IMR-90 (cell line): ENCODE data around the gene SET. TPM values are rescaled to one million over a fixed set of nuclear protein-coding genes. Genes with fewer than 3 reads are reported as not detected.

Experiments used
- ATAC-seq: fragments of 200-7000 bp; cut with Tn5 transposase; 2 replicates; pipeline ENCODE4 v1.9.1; 2020; ENCODE audit warnings: low read depth, mild to moderate bottlenecking, moderate library complexity
- BruUV-seq: library from RNA; stranded (reverse); fragments of 400-500 nt; replicated peaks from 2 replicates; lab custom pipeline; 2021; lab: Mats Ljungman, UMichigan
- CTCF ChIA-PET: fragments of 300-600 bp; formaldehyde crosslinking; extraction: SDS; loops from one replicate; lab custom pipeline; 2021; ENCODE audit warnings: antibody characterized with exemption; lab: Yijun Ruan, JAX
- POLR2A ChIA-PET: fragments of 300-600 bp; sonication (Branson Sonifier 250); formaldehyde crosslinking; loops from one replicate; lab custom pipeline; 2022; ENCODE audit warnings: antibody characterized with exemption; ENCODE audit not compliant: unreplicated experiment; lab: Charles Lee
- DNase-seq: peaks from one replicate; pipeline ENCODE4 v3.0.0; 2013
- H2AFZ ChIP-seq: replicated peaks from 2 replicates; pipeline ENCODE3; 2013; ENCODE audit warnings: low read length, mild to moderate bottlenecking; ENCODE audit not compliant: poor library complexity
- H2AK5ac ChIP-seq: 2 replicates; pipeline ENCODE4 v1.6.1; 2013; ENCODE audit warnings: low read depth, low read length, inconsistent platforms
- H2AK9ac ChIP-seq: replicated peaks from 2 replicates; pipeline ENCODE3; 2013; ENCODE audit warnings: mild to moderate bottlenecking, low read depth, low read length, moderate library complexity; ENCODE audit not compliant: poor library complexity
- H2BK120ac ChIP-seq: 2 replicates; pipeline ENCODE4 v1.6.1; 2013; ENCODE audit warnings: low read depth, low read length, inconsistent platforms
- H2BK15ac ChIP-seq: 3 replicates; pipeline ENCODE4 v1.6.1; 2013; ENCODE audit warnings: low read depth, low read length, inconsistent platforms
- H2BK20ac ChIP-seq: 2 replicates; pipeline ENCODE4 v1.6.1; 2013; ENCODE audit warnings: low read depth, mild to moderate bottlenecking, inconsistent platforms, low read length, moderate library complexity
- H2BK5ac ChIP-seq: 2 replicates; pipeline ENCODE4 v1.6.1; 2013; ENCODE audit warnings: mild to moderate bottlenecking, low read depth, low read length, inconsistent platforms; ENCODE audit not compliant: poor library complexity, severe bottlenecking
- H3K14ac ChIP-seq: replicated peaks from 2 replicates; pipeline ENCODE4 v1.6.1; 2013; ENCODE audit warnings: low read depth, low read length, inconsistent platforms
- H3K18ac ChIP-seq: 2 replicates; pipeline ENCODE4 v1.6.1; 2013; ENCODE audit warnings: low read depth, low read length, control low read depth
- H3K23ac ChIP-seq: 2 replicates; pipeline ENCODE4 v1.6.1; 2013; ENCODE audit warnings: low read depth, low read length, inconsistent platforms
- H3K27ac ChIP-seq: 2 replicates; pipeline ENCODE4 v1.5.1; 2013; ENCODE audit warnings: mild to moderate bottlenecking, control low read depth, low read length; ENCODE audit not compliant: insufficient read depth
- H3K27me3 ChIP-seq: 2 replicates; pipeline ENCODE4 v1.6.1; 2013; ENCODE audit warnings: low read length; ENCODE audit not compliant: control insufficient read depth, insufficient read depth
- H3K36me3 ChIP-seq: 2 replicates; pipeline ENCODE4 v1.6.1; 2013; ENCODE audit warnings: low read length, mixed read lengths; ENCODE audit not compliant: control insufficient read depth, insufficient read depth
- H3K4ac ChIP-seq: 2 replicates; pipeline ENCODE4 v1.6.1; 2013; ENCODE audit warnings: low read depth, low read length, inconsistent platforms
- H3K4me1 ChIP-seq: 2 replicates; pipeline ENCODE4 v1.6.1; 2013; ENCODE audit warnings: low read length, mixed read lengths; ENCODE audit not compliant: control insufficient read depth, insufficient read depth
- H3K4me2 ChIP-seq: 2 replicates; pipeline ENCODE4 v1.6.1; 2013; ENCODE audit warnings: low read depth, mild to moderate bottlenecking, control low read depth, low read length, moderate library complexity
- H3K4me3 ChIP-seq: 2 replicates; pipeline ENCODE4 v1.5.1; 2013; ENCODE audit warnings: low read depth, mild to moderate bottlenecking, control low read depth, low read length, moderate library complexity; ENCODE audit not compliant: insufficient read depth
- H3K56ac ChIP-seq: 2 replicates; pipeline ENCODE4 v1.6.1; 2013; ENCODE audit warnings: low read length, inconsistent platforms; ENCODE audit not compliant: insufficient read depth; ENCODE audit errors: extremely low read depth
- H3K79me1 ChIP-seq, 2 experiments: 2 replicates each; pipeline ENCODE4 v1.6.1; 2013; ENCODE audit warnings: low read length in 2 of 2, inconsistent platforms in 1 of 2, low read depth in 1 of 2
- H3K9ac ChIP-seq: 2 replicates; pipeline ENCODE4 v1.6.1; 2013; ENCODE audit warnings: low read depth, low read length, control low read depth
- H3K9me1 ChIP-seq: 2 replicates; pipeline ENCODE4 v1.6.1; 2013; ENCODE audit warnings: low read length, inconsistent platforms; ENCODE audit not compliant: insufficient read depth
- H3K9me3 ChIP-seq: 2 replicates; pipeline ENCODE4 v1.6.1; 2013; ENCODE audit warnings: low read length; ENCODE audit not compliant: control insufficient read depth, insufficient read depth
- H4K20me1 ChIP-seq: 2 replicates; pipeline ENCODE4 v1.6.1; 2013; ENCODE audit warnings: low read length, inconsistent platforms; ENCODE audit not compliant: insufficient read depth
- H4K5ac ChIP-seq: 2 replicates; pipeline ENCODE4 v1.6.1; 2013; ENCODE audit warnings: mild to moderate bottlenecking, low read depth, low read length, control low read depth
- H4K8ac ChIP-seq, 2 experiments: 2 replicates each; pipeline ENCODE4 v1.6.1; 2013; ENCODE audit warnings: low read depth in 2 of 2, low read length in 2 of 2, control low read depth in 1 of 2, inconsistent platforms in 1 of 2
- H4K91ac ChIP-seq: 2 replicates; pipeline ENCODE4 v1.6.1; 2013; ENCODE audit warnings: low read depth, low read length, inconsistent platforms; ENCODE audit not compliant: insufficient read depth
- BHLHE40 ChIP-seq: fragments of 150-350 bp; IDR thresholded peaks from 2 replicates; pipeline ENCODE4 v1.6.1; 2016; ENCODE audit warnings: mild to moderate bottlenecking, low read depth, low read length
- CEBPB ChIP-seq: IDR thresholded peaks from 2 replicates; pipeline ENCODE4 v1.6.1; 2012; ENCODE audit warnings: low read depth, low read length, improper control_type of control experiment
- CHD1 ChIP-seq: IDR thresholded peaks from 2 replicates; pipeline ENCODE4 v1.6.1; 2012; ENCODE audit warnings: low read depth, low read length, improper control_type of control experiment
- ELK1 ChIP-seq: fragments of 150-350 bp; IDR thresholded peaks from 2 replicates; pipeline ENCODE4 v1.6.1; 2016; ENCODE audit warnings: low read depth, mild to moderate bottlenecking, low read length, moderate library complexity, borderline replicate concordance
- MAZ ChIP-seq: IDR thresholded peaks from 2 replicates; pipeline ENCODE4 v1.6.1; 2012; ENCODE audit warnings: low read depth, mild to moderate bottlenecking, low read length, improper control_type of control experiment, moderate library complexity, borderline replicate concordance
- MXI1 ChIP-seq: IDR thresholded peaks from 2 replicates; pipeline ENCODE4 v1.6.1; 2012; ENCODE audit warnings: low read depth, mild to moderate bottlenecking, low read length, moderate library complexity, borderline replicate concordance
- RAD21 ChIP-seq: IDR thresholded peaks from 2 replicates; pipeline ENCODE4 v1.6.1; 2012; ENCODE audit warnings: low read length, improper control_type of control experiment
- RFX5 ChIP-seq: IDR thresholded peaks from 2 replicates; pipeline ENCODE4 v1.8.0; 2012; ENCODE audit warnings: low read depth, mild to moderate bottlenecking, low read length, moderate library complexity
- WGBS, 2 experiments: methylation state at CpG; one replicate each; pipeline versions ENCODE4 v1.1.5 to v1.1.7; 2013; ENCODE audit warnings: missing lambda C conversion rate in 2 of 2; ENCODE audit not compliant: insufficient read length in 1 of 2; ENCODE audit errors: extremely low coverage in 2 of 2; 5-methylcytosine and 5-hydroxymethylcytosine counted together
- dilution Hi-C: fragments of 300-500 bp; cut with HindIII; formaldehyde crosslinking; loops from one replicate; pipeline ENCODE4 v1.14.3; 2018; ENCODE audit warnings: low sequenced_read_pairs; ENCODE audit not compliant: unreplicated experiment
- in situ Hi-C: fragments of 300-500 bp; cut with MboI; formaldehyde crosslinking; loops from 3 replicates; pipeline ENCODE4 v1.14.3; 2019; ENCODE audit warnings: low sequenced_read_pairs, inconsistent platforms, mixed read lengths
- intact Hi-C: fragments of 100-400 bp; cut with micrococcal nuclease; formaldehyde crosslinking; loops from 2 replicates; pipeline ENCODE4 v1.10.0; 2022
- polyA plus RNA-seq, 3 experiments: library from polyadenylated mRNA; depleted of rRNA; stranded (reverse); fragments of >200 nt; gene quantifications; 2 replicates each; pipeline ENCODE4 v1.2.3, GENCODE V29; 2012; ENCODE audit warnings: low replicate concordance in 1 of 3
- total RNA-seq: library from RNA; depleted of rRNA; stranded (reverse); fragments of >200 nt; gene quantifications from 2 replicates; pipeline ENCODE4 v1.2.3, GENCODE V29; 2012

The SET gene
- total and polyA plus RNA-seq, 2 of the 4 experiments (the other 2 are of a cell fraction), result 104 to 182 TPM

- peak overlapping the region; percentile 57 for H3K4me2 ChIP-seq
- peak overlapping the region; percentile 98 for H3K4ac ChIP-seq
- H3K9me1 ChIP-seq, result peaks cover 22% of the 10 kb centered on the region
- peak overlapping the region; percentile 84 for H2AFZ ChIP-seq
- H3K27me3 ChIP-seq, result no peaks in the 10 kb centered on the region
- peak overlapping the region; percentile 71 to 82; a peak in 3 of 4 replicates for H4K8ac ChIP-seq
- peak overlapping the region; percentile 64 for H3K14ac ChIP-seq
- BruUV-seq, result no TSS peak
- H4K91ac ChIP-seq, result peak overlapping the region; percentile 6; the same call in 1 of the 2 replicates
- ChIA-PET CTCF (no interaction called here), POLR2A (interaction anchor here (0.6 to 0.7 kb wide), 2 partner anchors 44 to 94 kb away, joined by 3 to 5 read pairs; no protein-coding TSS in a partner anchor)
- H3K9ac ChIP-seq, result peak overlapping the region; percentile 55
- peak overlapping the region; percentile 64; the same call in 1 of the 2 replicates for H2AK5ac ChIP-seq
- H4K20me1 ChIP-seq, result peaks cover 8% of the 10 kb centered on the region
- in situ Hi-C loops, result no loop called here
- peak overlapping the region; percentile 43; the same call in 1 of the 2 replicates for H3K27ac ChIP-seq
- H3K36me3 ChIP-seq, result no peaks in the 10 kb centered on the region; the same call in 1 of the 2 replicates
- no peak overlapping the region for H2BK5ac ChIP-seq
- H3K4me1 ChIP-seq, result peaks cover 17% of the 10 kb centered on the region
- H3K79me1 ChIP-seq, result peaks cover 27 to 57% of the 10 kb centered on the region in 2 experiments
- peak overlapping the region; percentile 98 for H2AK9ac ChIP-seq
- no peak overlapping the region for H2BK20ac ChIP-seq
- WGBS, 2 experiments, result no CpG with 5 or more reads among the region's 17 CpGs
- no peak overlapping the region for H3K4me3 ChIP-seq
- 0 out of 3 replicates have a peak overlapping the region, but pooled peaks have one; percentile 20 for H2BK15ac ChIP-seq
- ATAC-seq (no peak), DNase-seq (no peak)
- peak overlapping the region; percentile 14 for H2BK120ac ChIP-seq
- intact Hi-C loops, result no loop called here
- TF ChIP-seq ELK1, result no peak
- no peak for TF ChIP-seq RAD21
- no peak for TF ChIP-seq MAZ
- TF ChIP-seq RFX5, result no peak
- TF ChIP-seq CEBPB, result no peak
- no peak for TF ChIP-seq MXI1
- no peak for TF ChIP-seq BHLHE40
- TF ChIP-seq CHD1, result no peak
- H3K18ac ChIP-seq, result peak overlapping the region; percentile 24; the same call in 1 of the 2 replicates
- no peaks in the 10 kb centered on the region for H3K9me3 ChIP-seq
- H4K5ac ChIP-seq, result peak overlapping the region; percentile 87
- H3K56ac ChIP-seq, result no peak overlapping the region
- dilution Hi-C loops, result no loop called here
- H3K23ac ChIP-seq, result peak overlapping the region; percentile 31; the same call in 1 of the 2 replicates
Observed at GRCh38 chr9:128685636-128686489, 3.2 kb upstream of the SET start.
